ENCODE results near the gene MPPE1.
"Not testable (repeated sequence)": the region's sequence is repeated elsewhere in the genome, so short reads cannot be mapped to it uniquely, and the experiment has no call there.

Gene MPPE1

DNA sequence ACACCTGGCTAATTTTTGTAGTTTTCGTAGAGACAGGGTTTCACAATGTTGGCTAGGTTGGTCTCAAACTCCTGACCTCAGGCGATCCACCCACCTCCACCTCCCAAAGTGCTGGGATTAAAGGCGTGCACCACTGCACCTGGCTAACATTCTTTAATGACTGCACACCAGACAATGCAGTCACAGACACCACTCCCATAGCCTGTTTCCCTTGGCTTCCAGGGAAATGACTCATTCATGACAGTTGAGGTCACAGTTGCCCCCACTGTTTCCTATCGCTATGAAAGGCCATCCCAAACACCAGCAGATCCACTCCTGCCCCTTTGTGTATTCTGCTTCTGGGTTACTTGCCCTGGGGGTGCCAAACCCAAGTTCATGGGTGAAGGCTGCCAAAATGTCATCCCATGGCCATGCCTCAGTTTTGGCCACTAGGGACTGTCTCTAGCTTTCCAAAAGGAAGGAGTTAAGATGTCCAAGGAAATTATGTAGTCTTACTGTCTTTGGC, 48.2 kb downstream of the MPPE1 start:
- Mint-ChIP-seq H3K9me3 (ENCODE audit: low read depth) (no peaks in the 10 kb centered on the region), H3K27ac (no peak overlapping the region), H3K36me3 (no peaks in the 10 kb centered on the region), H3K4me1 (ENCODE audit: low read depth) (peaks cover 9% of the 10 kb centered on the region), H3K27me3 (no peaks in the 10 kb centered on the region), H3K4me3 (no peak overlapping the region)

DNA sequence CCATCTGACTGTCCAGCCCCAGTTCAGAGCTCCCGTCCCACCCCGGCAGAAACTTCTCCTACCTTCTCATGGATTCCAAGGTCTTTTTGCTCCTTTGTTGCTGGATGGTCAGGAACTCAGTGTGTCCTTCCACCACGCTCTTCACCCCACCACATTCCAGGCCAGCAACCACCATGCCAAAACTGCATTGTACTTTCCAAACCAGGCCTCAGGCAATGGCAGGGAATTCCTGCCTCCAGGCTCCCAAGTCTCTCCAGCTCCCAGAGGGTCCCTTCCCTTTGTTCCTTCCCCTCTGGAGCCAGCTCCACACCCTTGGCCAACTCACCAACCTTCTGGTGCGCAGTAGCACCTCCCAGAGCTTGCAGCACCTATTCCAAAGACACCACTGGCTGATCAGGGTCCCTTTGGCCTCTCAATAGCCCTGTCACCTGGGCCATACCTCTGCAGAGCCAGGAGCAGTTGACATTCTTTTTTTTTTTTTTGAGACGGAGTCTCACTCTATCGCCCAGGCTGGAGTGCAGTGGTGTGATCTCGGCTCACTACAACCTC, 48.8 kb downstream of the MPPE1 start:
- H3K27me3 Mint-ChIP-seq, result no peaks in the 10 kb centered on the region
- H3K36me3 Mint-ChIP-seq, result no peaks in the 10 kb centered on the region
- H3K4me3 Mint-ChIP-seq, result no peak overlapping the region
- H3K9me3 Mint-ChIP-seq (ENCODE audit: low read depth), result no peaks in the 10 kb centered on the region
- H3K27ac Mint-ChIP-seq, result no peak overlapping the region
- H3K4me1 Mint-ChIP-seq (ENCODE audit: low read depth), result peaks cover 12% of the 10 kb centered on the region

DNA sequence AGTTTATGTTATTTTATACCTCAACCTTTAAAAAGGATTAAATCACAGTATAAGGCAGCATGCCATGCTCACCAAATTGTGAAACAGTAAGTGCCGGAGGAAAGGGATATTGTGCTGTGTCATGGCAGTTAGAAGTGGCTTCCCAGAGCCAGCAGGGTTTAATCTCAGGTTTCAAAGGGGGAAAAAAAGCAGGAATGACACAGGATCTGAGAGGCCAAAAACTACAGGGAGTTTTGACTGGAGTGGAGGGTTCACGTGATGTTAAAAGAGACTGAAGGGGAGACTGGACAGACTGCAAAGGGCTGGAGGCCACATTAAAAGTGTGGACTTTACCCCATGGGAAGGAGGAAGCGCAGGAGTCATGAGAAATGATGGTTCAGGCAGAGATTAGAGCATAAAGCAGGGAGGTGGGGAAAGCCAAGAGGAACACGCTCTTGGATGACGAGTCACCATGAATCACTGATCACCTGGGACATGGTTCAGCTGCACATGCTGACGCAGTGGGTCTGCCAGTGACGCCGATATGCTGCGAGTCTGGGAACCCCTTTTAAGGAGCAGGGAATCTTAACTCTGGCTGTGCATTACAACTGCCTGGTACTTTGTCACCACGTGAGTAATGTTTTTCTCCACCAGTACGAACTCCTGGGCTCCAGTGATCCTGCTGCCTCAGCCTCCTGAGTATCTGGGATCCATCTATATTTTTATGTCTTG, 50.8 kb downstream of the MPPE1 start:
- Mint-ChIP-seq H3K36me3 (no peaks in the 10 kb centered on the region), H3K27me3 (no peaks in the 10 kb centered on the region), H3K4me3 (no peak overlapping the region), H3K4me1 (ENCODE audit: low read depth) (peaks cover 31% of the 10 kb centered on the region), H3K27ac (no peak overlapping the region), H3K9me3 (ENCODE audit: low read depth) (no peaks in the 10 kb centered on the region)

DNA sequence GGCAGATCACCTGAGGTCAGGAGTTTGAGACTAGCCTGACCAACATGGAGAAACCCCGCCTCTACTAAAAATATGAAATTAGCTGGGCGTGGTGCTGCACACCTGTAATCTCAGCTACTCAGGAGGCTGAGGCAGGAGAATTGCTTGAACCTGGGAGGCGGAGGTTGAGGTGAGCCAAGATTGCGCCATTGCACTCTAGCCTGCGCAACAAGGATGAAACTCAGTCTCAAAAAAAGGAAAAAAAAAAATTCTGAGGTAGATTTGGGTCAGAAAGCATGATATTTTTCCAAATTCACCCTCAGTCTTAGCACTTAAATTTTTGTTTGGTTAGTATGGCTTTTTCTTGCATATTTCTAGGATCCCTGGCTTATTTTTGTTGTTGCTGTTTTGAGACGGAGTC, 53.6 kb downstream of the MPPE1 start:
- H3K36me3 Mint-ChIP-seq, H3K4me3 Mint-ChIP-seq: not testable (repeated sequence)
- peaks cover 54% of the 10 kb centered on the region for H3K4me1 Mint-ChIP-seq (ENCODE audit: low read depth)

DNA sequence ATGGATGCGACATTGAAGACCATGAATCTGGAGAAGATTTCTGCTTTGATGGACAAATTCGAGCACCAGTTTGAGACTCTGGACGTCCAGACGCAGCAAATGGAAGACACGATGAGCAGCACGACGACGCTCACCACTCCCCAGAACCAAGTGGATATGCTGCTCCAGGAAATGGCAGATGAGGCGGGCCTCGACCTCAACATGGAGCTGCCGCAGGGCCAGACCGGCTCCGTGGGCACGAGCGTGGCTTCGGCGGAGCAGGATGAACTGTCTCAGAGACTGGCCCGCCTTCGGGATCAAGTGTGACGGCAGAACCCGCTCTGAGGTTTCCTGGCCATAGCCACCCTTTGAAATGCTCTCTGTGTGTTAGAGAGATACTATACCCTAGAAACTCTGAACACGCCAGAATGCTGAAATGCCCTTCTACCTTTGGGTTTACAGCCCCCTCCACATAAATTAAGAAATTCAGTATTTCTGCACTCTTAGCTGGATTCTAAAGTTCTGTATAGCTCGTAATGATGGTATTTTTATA, 56.2 kb downstream of the MPPE1 start:
- no peaks in the 10 kb centered on the region for H3K36me3 Mint-ChIP-seq
- no peaks in the 10 kb centered on the region for H3K9me3 Mint-ChIP-seq (ENCODE audit: low read depth)
- H3K27me3 Mint-ChIP-seq, result no peaks in the 10 kb centered on the region
- peaks cover 55% of the 10 kb centered on the region for H3K4me1 Mint-ChIP-seq (ENCODE audit: low read depth)
- peak overlapping the region; percentile 100 for H3K4me3 Mint-ChIP-seq
- H3K27ac Mint-ChIP-seq, result peak overlapping the region; percentile 100

More for the DNA sequence above, 53.6 kb downstream of the MPPE1 start:
- not testable (repeated sequence) for H3K9me3 Mint-ChIP-seq (ENCODE audit: low read depth); H3K27me3 Mint-ChIP-seq; H3K27ac Mint-ChIP-seq

DNA sequence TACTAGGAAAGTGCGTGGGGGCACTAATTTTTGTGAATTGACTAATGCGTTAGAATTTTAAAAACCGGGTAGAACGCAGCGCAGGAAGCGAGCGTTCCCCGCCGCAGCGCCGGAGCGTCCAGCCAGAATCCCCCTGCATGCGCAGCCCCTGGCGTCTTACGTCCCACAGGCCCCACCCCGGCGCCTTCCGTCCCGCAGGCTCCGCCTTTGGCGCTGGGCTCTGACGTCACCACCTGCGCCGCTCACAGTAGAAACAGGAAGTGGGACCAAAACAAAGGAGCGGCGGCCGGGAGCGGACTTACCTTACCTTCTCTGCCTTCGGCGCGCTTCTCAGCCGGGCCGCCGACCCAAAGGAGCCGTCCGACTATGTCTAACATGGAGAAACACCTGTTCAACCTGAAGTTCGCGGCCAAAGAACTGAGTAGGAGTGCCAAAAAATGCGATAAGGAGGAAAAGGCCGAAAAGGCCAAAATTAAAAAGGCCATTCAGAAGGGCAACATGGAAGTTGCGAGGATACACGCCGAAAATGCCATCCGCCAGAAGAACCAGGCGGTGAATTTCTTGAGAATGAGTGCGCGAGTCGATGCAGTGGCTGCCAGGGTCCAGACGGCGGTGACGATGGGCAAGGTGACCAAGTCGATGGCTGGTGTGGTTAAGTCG, 56.8 kb downstream of the MPPE1 start, which contains the start of gene CHMP1B:
Gene CHMP1B, plus strand, starts transcription at position 268 of the 660 bp plus-strand sequence. Its CDS starts 99 bp downstream, at position 367.
- peak within 1 kb of the TSS; percentile 100 for H3K4me3 Mint-ChIP-seq
- no peaks in the 10 kb centered on the region for H3K9me3 Mint-ChIP-seq (ENCODE audit: low read depth)
- H3K36me3 Mint-ChIP-seq, result no peaks in the 10 kb centered on the region
- no peaks in the 10 kb centered on the region for H3K27me3 Mint-ChIP-seq
- peaks cover 54% of the 10 kb centered on the region for H3K4me1 Mint-ChIP-seq (ENCODE audit: low read depth)
- peak within 1 kb of the TSS; percentile 100 for H3K27ac Mint-ChIP-seq

DNA sequence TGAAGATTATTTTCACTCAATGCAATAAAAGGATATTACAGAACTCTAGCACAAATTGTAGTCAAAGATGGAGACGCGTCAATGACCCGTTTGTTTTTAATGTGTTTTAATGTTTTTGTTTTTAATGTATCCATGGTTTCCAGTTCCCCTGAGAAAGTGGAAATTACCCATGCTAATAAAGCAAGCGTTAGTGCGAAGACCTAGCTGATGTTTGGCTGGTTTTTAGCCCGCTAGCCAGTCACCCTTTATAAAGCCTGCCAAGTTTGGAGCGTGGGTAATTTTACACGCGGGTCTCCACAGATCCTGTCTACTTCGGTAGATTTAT, 57.3 kb downstream of the MPPE1 start:
- no peaks in the 10 kb centered on the region for H3K27me3 Mint-ChIP-seq
- peak overlapping the region; percentile 100 for H3K27ac Mint-ChIP-seq
- no peaks in the 10 kb centered on the region for H3K36me3 Mint-ChIP-seq
- H3K4me1 Mint-ChIP-seq (ENCODE audit: low read depth), result peaks cover 54% of the 10 kb centered on the region
- H3K4me3 Mint-ChIP-seq, result peak overlapping the region; percentile 100
- no peaks in the 10 kb centered on the region for H3K9me3 Mint-ChIP-seq (ENCODE audit: low read depth)

DNA sequence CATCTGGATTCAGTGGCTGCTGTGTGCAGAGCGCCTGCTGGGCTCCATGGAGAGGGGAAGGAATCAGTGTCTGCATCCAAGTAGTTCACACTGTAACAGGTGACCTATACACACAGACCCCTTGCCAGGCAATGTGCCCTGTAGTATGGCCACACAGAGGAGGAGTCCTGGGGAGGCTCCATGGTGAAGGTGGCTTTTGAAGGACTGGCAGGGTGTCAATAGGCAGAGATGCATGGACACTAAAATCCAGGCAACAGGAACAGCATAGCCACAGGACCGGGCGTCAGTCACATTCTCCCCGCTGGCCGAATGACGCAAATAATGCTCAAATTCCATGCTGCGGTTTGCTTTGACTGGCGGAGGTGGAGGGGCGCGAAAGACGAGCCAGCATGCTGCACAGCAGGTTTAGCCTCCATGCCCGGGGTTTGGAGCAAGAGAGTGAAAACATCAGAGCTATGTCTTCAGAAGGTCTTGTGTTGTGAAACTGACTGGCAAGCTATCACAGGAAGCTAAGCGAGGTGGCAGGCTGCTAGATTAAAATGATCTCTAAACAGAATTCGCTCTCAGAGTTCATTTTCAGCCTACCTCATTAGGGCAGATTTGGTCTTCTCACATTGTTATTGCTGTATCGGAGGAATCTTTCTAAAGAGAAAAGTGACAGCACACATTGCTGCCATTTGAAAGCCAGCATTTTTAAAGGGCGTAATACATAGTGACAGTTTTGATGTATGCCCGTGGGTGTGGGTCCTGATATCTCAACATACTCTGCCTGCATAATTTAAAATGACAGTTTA, 58.1 kb downstream of the MPPE1 start:
- Mint-ChIP-seq H3K4me1 (ENCODE audit: low read depth) (peaks cover 51% of the 10 kb centered on the region), H3K4me3 (peak overlapping the region; percentile 100), H3K27me3 (no peaks in the 10 kb centered on the region), H3K9me3 (ENCODE audit: low read depth) (no peaks in the 10 kb centered on the region), H3K36me3 (no peaks in the 10 kb centered on the region), H3K27ac (peak overlapping the region; percentile 100)

DNA sequence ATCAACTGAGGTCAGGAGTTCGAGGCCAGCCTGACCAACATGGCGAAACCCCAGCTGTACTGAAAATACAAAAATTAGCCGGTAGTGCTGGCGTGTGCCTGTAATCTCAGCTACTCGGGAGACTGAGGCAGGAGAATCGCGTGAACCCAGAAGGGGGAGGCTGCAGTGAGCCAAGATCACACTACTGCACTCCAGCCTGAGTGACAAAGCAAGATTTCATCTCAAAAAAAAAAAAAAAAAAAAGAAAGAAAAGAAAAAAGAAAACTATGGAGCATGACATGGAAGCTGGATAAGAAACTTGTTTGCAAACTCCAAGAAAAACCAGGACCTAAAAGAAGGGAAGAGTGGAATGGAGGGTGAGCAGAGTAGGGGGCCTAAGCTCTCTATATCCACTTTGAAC, 58.8 kb downstream of the MPPE1 start:
- H3K4me3 Mint-ChIP-seq, result peak overlapping the region; percentile 30
- peaks cover 47% of the 10 kb centered on the region for H3K4me1 Mint-ChIP-seq (ENCODE audit: low read depth)

DNA sequence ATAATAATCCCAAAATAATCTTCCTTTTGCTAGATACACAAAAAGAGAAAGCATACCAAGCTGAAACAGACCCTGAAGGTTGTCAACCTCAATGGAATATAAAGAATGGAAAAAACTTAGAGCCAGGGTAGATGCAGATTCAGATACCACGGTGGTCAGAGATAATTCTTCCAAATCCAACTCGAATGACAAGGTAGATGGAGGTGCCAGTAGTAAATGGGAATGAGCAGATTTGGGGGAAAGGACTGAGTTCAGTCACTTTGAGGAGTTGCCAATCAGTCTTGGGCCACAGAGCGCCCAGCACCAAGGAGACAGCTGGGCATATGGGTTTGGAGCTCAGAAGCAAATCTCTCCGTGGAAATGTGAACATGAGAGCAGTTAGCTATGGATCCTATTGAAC, 60.3 kb downstream of the MPPE1 start:
- no peak overlapping the region for H3K4me3 Mint-ChIP-seq
- H3K36me3 Mint-ChIP-seq, result no peaks in the 10 kb centered on the region
- H3K27ac Mint-ChIP-seq, result no peak overlapping the region
- no peaks in the 10 kb centered on the region for H3K9me3 Mint-ChIP-seq (ENCODE audit: low read depth)
- peaks cover 33% of the 10 kb centered on the region for H3K4me1 Mint-ChIP-seq (ENCODE audit: low read depth)
- no peaks in the 10 kb centered on the region for H3K27me3 Mint-ChIP-seq

More for the DNA sequence above, 58.8 kb downstream of the MPPE1 start:
- peak overlapping the region; percentile 16 for H3K27ac Mint-ChIP-seq
- no peaks in the 10 kb centered on the region for H3K27me3 Mint-ChIP-seq
- H3K36me3 Mint-ChIP-seq, result no peaks in the 10 kb centered on the region
- no peaks in the 10 kb centered on the region for H3K9me3 Mint-ChIP-seq (ENCODE audit: low read depth)

DNA sequence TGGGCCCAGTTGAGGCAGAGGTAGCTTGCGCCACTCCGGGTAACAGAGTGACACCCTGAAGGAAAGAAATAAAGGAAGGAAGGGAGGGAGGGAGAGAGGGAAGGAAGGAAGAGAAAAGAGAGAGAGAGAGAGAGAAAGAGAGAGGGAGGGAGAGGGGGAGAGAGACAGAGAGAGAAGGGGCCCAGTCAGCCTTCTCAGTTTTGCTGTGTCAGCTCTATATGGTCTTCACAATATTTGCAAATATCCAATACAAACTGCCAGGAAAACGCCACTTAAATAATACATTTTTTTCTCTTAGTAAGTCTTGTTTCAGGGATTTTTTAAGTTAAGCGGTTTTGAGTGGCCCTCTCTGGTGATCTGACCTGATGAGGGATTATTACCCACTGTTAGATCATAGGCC, 62.5 kb downstream of the MPPE1 start:
- H3K4me1 Mint-ChIP-seq (ENCODE audit: low read depth), result peaks cover 15% of the 10 kb centered on the region
- no peaks in the 10 kb centered on the region for H3K36me3 Mint-ChIP-seq
- no peak overlapping the region for H3K27ac Mint-ChIP-seq

DNA sequence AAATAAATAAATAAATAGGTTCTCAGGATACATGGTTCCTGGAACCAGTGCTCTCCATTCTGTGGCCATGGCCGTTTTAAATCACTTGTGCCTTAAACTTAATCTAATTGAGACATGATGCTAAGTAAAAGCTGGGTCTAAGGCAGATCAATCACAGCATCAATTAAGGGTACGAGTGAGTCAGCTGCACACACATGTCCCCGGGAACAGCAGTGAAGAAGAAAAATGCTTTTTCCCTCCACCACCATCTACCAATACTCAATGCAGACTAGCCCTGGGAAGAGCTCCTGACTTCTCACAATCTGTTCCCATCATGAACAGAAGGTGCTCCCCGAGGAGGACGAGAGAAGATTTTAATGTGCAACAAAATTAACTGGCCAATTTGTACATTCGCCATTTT, 63.7 kb downstream of the MPPE1 start:
- H3K27me3 Mint-ChIP-seq, result no peaks in the 10 kb centered on the region
- no peaks in the 10 kb centered on the region for H3K9me3 Mint-ChIP-seq (ENCODE audit: low read depth)
- no peaks in the 10 kb centered on the region for H3K36me3 Mint-ChIP-seq
- H3K4me1 Mint-ChIP-seq (ENCODE audit: low read depth), result peaks cover 4% of the 10 kb centered on the region
- no peak overlapping the region for H3K4me3 Mint-ChIP-seq
- H3K27ac Mint-ChIP-seq, result no peak overlapping the region

More for the DNA sequence above, 62.5 kb downstream of the MPPE1 start:
- Mint-ChIP-seq H3K9me3 (ENCODE audit: low read depth) (no peaks in the 10 kb centered on the region), H3K4me3 (no peak overlapping the region), H3K27me3 (no peaks in the 10 kb centered on the region)

DNA sequence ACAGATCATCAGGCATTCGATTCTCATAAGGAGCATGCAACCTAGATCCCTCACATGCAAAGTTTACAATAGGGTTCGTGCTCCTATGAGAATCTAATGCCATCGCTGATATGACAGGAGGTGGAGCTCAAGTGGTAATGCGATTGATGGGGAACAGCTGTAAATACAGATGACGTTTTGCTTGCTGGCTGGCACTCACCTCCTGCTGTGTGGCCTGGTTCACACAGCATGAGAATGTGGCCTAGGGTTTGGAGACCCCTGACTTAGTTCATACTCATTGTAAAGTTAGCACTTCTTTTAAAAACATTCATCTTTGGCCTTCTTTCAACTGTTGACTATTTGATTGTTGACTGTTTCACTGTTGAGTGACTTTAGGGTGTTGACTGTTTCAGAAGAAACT, 65.6 kb downstream of the MPPE1 start:
- peaks cover 2% of the 10 kb centered on the region for H3K27me3 Mint-ChIP-seq
- H3K9me3 Mint-ChIP-seq (ENCODE audit: low read depth), result no peaks in the 10 kb centered on the region
- no peak overlapping the region for H3K27ac Mint-ChIP-seq
- H3K36me3 Mint-ChIP-seq, result no peaks in the 10 kb centered on the region
- no peak overlapping the region for H3K4me3 Mint-ChIP-seq
- no peaks in the 10 kb centered on the region for H3K4me1 Mint-ChIP-seq (ENCODE audit: low read depth)

DNA sequence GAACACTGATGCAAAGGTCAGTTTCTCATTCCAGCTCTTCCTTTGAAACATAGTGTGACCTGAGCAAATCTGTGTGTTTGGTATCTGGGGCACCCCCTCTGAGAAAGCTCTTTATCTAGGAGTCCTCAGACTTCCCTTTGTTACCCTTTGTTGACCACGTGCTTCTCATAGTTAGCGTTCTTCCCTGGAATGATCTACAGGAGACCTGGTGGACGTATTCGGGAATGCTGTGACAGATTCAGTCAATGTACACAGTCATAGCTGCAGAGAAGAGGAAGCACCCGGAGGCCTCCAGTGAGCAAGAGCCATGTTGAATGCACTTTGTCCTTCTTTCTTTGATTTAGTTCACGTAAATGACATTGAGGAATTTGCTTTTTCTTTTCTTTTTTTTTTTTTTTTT, 67.6 kb downstream of the MPPE1 start:
- no peak overlapping the region for H3K27ac Mint-ChIP-seq
- no peaks in the 10 kb centered on the region for H3K4me1 Mint-ChIP-seq (ENCODE audit: low read depth)
- H3K4me3 Mint-ChIP-seq, result no peak overlapping the region
- H3K36me3 Mint-ChIP-seq, result no peaks in the 10 kb centered on the region
- H3K27me3 Mint-ChIP-seq, result peaks cover 2% of the 10 kb centered on the region
- H3K9me3 Mint-ChIP-seq (ENCODE audit: low read depth), result no peaks in the 10 kb centered on the region

DNA sequence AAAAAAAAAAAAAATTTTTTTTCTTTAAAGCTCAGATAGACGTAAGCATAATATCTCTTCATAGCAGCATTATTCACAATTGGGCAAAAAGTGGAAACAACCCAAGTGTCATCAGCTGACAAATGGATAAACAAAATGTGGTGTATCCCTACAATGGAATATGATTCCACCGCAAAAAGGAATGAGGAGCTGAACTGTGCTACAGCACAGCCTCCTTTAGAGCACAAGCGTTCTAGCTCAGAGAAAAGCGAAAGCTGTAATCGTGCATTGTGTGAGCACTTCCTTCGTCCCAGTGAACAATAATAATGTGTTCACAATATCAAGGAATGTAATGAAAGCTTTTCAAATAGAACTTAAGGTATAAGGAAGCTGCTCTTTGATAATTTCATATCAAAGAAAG, 68.6 kb downstream of the MPPE1 start:
- H3K36me3 Mint-ChIP-seq, result no peaks in the 10 kb centered on the region
- no peaks in the 10 kb centered on the region for H3K9me3 Mint-ChIP-seq (ENCODE audit: low read depth)
- H3K4me1 Mint-ChIP-seq (ENCODE audit: low read depth), result no peaks in the 10 kb centered on the region
- H3K27ac Mint-ChIP-seq, result no peak overlapping the region
- H3K4me3 Mint-ChIP-seq, result no peak overlapping the region
- peaks cover 2% of the 10 kb centered on the region for H3K27me3 Mint-ChIP-seq

Data from activated naive CD8-positive, alpha-beta T cell (primary cell).